Activated CD4-positive, CD25-positive, alpha-beta regulatory T cell treated with anti-CD3 and anti-CD28 coated beads, Interleukin-2, amount 50 U/mL, for 72 hours (primary cell): ENCODE data around the gene UBA3.
A peak's percentile ranks its signal among the peaks of the same experiment; 100 is the strongest.

Source experiments
- DNase-seq: peaks from one replicate; pipeline ENCODE4 v3.0.0; 2021

UBA3 gene

DNA sequence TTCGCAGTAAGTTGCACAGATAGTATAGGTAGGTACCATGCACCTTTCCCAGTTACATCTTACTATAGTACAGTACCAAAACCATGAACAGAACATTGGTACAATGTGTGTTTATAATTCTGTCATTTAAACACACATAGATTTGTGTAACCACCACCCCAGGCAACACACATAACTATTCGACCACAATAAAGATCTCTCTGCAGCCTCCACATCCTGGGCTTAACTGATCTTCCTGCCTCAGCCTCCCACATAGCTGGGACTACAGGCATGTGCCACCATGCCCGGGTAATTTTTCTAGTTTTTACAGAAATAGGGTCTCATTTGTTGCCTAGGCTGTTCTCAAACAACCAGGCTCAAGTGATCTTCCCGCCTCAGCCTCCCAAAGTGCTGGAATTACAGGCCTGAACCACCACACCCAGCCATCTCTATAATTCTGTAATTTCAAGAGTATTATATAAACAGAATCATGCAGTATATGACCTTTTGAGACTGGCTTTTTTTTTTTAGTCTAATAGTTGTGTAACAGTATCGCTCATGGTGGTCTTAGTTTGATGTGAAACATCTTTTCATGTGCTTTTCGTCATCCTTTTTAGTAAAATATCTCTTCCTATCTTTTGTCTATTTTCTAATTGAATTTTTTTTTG is 14.7 kb downstream of the UBA3 start:
- DNase-seq, result no peak

DNA sequence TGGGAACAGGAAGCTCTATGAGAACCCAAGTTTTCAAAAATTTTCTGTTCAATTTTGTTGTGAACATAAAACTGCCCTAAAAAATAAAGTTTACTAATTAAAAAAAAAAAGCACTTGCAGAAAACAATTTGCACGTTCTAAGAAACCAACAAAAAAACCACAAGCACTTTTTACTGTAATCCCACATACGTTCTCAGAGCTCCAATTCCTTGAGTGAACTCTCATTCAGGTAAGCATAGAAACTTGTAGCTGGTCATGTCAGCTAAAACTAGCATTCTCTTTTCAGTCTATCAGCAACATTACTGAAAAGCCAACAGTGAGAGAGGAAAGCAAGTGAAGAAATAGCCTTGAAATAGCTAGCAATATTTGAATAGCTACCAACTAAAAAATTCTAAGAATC is 16.5 kb downstream of the UBA3 start:
- no peak for DNase-seq

DNA sequence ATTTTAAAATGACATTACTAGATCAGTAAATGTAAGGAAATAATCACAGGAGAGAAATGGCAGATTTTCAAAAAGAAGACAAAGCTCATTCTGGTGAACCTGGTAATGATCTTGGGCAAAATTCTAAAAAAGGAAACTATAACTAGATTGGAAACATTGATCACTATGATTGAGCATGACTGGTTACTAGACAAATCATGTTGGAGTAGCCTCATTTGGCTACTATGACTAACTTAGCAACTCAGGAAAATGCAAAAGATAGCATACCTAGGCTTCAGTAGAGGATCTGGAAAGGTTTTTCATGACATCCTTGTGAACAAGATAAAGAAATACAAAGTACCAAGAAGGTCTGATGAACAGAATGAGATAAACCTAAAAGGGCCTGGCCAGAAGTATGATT is 20.5 kb downstream of the UBA3 start:
- no peak for DNase-seq

DNA sequence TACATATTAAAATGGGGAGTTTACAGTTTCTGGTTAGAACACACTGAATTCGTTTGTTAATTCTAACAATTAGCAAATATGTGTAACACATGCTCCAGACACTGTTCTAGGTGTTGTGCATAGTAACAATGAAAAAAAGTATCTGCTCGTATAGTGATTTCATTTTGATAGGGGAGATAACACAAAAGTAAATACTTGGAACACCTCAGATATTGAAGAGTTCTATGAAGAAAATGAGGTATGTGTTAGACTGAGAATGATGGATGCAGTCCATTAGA is 21.3 kb downstream of the UBA3 start:
- DNase-seq, result no peak

DNA sequence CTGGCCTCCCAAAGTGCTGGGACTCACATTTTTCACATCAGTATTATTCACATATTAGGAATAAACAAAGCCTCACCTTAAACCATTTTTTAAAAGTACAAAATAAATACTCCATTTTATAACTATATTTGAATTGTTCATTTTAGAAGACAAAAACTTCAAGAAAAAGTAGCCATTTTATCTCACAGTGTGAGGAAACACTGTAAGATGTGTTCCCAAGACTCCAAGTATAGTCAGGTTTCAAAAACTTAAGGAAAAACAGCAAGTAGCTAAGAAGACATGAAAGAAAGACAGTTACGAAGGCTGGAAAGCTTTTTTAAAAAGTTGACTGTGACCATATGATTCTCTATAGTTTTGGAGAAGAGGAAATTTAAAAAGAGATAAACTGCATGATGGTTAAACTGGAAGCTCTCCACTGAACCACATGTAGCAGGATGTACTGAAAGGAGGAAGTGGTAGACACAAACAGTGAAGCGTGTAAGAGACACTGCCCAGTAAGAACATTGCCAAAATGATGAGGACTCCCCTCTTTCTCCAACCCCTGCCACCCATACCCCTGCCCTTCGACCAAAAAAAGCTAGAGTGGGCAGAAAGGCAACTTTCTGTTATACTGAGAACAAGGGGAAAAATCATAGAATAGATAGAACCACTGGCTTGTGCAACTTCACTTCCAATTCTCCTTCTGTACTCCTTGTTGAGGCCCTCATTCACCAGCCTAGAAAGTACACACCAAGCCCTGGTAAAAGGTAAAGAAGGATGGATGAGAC is 21.8 kb downstream of the UBA3 start:
- no peak for DNase-seq

DNA sequence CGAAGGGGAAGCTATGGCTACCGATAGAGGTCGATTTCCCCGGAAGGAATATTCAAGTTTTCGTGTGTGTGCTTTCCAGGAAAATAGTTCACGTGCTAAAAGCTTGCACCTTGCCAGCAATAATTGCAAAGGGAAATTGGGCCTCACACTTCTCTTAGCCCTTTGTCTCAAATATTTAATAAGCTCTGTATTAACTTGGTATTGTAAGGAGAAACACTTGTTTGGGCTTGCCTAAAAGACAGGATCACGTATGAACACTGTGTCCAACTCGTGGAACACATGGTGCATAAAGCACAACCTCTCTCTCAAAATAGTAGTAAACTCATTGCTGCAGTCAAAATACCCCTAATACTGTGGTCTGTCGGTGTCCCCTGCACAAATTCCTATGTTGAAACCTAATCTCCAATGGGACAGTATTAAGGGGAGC is 27.7 kb downstream of the UBA3 start:
- no peak for DNase-seq

DNA sequence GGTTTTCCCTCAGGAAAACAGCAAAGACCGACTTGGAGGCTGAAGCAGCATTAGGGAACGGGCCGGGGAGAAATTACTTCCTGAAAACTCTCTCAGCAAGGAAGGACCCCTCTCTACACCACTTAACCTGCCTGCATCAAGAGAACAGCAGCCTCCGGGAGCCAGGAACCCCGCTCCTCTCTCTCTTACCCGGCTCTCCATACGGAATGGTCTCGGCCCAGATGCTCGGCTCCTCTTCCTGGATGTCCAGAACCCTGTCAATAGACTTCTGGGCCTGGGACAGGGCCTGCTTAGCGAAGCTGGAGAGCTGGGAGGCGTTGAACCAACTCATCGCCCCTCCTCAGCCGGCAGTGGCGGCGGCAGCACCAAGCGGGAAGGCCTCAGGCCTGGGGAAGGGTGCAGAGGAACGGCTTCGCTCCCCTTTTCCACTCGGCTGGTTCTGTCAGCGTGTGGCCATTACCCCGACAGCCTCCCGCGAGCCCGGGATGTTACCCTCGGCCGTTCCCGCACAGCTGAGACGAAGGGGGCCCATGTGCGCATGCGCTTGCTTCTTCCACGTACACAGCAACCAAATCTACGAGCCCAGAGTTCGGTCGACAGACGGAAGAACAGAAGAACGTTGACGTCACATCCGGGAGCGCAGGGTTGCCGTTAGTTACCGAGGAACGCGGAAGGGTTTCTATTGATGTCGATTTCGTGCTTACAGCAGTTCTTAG is 28.3 kb downstream of the UBA3 start, which contains the start of gene TMF1:
Gene TMF1, minus strand, starts transcription at position 578 of the 716 bp plus-strand sequence. Its CDS starts 247 bp downstream, at position 331.
- peak; percentile 95 for DNase-seq

DNA sequence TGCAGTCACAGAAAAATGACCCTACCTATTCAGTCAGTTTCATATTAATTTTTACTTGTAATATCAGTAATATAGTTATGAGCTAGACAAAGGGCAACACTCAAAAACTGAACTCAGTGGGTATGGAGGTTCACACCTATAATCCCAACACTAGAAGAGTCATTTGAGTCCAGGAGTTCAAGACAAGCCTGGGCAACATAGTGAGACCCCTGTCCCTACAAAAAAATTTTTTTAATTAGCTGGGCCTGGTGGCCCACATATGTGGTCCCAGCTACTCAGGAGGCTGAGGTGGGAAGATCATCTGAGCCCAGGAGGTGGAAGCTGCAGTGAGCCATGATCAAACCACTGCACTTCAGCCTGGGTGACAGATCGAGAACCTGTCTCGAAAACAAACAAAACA is 31.2 kb downstream of the UBA3 start:
- DNase-seq, result no peak

DNA sequence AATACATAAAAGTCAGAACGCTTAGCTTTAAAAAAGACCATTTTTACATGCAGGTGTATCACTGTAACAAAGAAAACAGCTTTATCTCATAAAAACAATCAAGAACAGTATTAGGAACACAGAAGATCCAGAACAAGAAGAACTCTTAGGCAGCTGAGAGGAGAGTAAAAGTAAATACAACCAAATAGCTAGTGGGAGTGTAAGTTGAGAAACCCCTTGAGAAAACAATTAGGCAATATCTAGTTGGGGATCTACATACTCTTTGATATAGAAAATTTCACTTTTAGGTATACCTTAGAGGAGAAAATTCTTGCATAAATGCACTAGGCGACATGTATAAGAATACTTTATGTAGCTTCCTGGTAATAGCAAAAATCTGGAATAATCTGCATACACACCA is 35.6 kb downstream of the UBA3 start:
- DNase-seq, result no peak

DNA sequence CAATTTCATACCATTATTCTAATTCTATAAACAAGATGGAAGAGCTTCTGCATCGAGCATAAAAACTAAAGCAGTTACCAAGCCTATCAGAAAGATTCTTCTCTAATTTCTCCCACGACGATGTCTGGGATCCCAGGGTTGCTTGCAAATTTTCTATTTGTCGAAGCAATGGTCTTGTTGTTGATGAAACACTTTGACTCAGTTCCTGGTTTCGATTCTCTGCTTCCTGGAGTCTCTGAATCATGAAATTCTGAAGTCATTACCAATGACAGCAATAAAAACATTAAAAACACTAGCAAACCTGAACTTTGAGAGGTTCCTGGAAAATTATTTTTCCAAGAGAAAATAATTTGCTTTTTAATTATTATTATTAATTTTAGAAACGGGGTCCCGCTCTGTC is 46.7 kb downstream of the UBA3 start:
- DNase-seq, result no peak

DNA sequence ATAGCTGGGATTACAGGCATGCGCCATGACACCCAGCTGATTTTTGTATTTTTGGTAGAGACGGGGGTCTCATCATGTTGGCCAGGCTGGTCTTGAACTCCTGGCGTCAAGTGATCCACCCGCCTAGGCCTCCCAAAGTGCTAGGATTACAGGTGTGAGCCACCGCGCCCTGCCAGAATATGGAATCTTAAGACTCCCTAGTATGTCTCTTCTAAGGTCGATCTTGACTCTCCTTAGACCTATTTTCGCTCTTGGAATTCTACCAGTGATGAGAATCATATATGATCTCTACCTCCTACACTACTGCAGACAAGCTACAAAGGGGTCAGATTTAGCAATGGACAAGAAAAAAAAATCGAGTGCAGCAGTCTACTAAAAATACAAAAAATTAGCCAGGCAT is 47.4 kb downstream of the UBA3 start:
- no peak for DNase-seq

DNA sequence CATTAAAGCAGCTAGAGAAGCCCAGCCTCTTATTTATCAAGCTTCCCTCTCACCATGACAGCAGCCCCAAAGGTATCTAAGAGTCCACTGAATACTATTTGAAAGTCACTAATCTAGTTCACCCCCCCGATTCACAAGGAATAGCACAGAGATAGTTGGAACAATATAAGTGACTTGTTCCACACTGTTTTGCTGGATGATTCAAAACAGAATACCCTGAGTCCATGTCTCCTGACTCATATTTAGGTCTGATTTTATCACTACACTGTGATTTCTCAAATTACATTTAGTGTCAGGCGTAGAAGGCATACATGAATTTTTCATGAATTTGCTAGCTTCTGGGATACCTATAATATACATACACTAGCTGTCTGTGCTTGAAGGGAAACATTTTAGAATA is 48.0 kb downstream of the UBA3 start:
- DNase-seq, result no peak

DNA sequence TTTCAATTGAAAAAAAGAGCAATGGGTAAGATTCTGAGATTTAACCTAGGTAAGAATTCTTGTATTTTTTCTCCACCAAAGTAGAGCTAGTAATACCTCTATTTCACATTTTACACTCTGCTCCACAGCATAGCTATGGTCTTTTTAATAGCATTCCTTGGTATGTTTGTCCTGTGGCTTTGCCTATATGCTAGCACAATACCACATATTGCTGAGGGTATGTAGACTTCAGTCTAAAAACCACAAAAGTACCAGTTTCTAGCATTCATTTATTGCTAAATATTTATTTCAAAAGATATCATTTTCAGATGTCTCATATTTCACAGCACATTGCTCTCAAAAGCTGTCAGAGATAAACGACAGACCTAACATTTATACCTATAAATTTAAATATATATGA is 48.5 kb downstream of the UBA3 start:
- DNase-seq, result no peak

DNA sequence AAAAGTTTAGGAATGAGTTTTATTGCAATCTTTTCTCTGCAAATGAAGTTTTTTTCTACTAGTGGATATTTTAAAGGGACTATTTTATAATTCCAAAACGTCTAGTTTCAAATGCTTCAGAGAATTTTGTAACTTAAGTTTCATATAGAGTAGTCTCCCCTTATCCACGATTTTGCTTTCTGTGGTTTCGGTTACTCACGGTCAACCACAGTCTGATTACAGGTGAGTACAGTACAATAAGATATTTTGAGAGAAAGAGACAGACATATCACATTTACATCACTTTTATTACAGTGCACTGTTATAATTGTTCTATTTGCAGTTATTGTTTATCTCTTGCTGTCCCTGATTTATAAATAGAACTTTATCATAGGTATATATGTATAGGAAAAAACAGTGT is 59.3 kb downstream of the UBA3 start:
- no peak for DNase-seq

DNA sequence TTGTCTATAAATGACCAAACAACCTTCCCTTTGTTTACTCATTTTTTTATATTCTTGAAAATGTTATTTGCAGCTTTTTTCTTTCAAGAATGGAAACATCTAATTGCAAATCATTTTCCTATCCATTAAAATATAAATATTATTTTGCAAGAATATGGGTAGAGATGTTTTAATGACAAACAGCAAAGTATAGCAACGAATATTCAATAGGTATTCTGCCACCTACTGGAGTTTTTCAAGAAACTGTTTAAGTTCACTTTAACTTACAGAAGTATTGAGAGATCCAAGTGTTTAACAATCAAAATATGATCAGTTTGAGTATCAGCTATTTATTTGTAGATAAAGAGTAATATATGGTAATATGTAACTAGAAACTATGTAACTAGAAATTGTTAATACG is 59.7 kb downstream of the UBA3 start:
- no peak for DNase-seq

DNA sequence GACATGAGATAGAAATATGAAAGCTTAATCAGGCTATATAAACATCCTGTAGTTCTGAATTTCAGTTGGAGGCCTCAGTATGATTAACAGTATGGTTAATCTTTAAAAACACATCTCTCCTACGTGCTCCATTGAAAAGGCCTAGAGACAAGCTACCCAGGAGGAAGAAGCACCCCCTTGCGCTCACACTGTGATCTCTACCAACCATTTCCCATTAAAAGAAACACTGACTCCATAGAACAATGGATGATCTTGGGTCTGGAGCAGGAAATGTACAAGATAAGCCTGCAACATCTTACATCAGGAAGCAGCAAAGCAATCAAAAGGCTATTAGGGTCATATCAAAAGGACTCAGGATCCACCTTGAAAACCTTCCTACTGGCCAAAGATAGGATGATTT is 63.3 kb downstream of the UBA3 start:
- no peak for DNase-seq

DNA sequence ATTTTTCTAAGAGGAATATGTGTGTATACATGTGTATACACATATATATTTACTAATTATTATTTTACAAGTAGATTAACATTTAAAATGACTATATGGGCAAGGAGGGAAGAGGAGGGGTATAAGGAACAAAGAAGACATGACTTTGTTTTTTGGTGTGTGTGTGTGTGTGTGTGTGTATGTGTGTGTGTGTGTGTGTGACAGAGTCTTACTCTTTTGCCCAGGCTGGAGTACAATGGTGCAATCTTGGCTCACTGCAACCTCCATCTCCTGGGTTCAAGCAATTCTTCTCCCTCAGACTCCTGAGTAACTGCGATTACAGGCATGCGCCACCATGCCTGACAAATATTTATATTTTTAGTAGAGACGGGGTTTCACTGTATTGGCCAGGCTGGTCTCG is 64.1 kb downstream of the UBA3 start:
- no peak for DNase-seq

DNA sequence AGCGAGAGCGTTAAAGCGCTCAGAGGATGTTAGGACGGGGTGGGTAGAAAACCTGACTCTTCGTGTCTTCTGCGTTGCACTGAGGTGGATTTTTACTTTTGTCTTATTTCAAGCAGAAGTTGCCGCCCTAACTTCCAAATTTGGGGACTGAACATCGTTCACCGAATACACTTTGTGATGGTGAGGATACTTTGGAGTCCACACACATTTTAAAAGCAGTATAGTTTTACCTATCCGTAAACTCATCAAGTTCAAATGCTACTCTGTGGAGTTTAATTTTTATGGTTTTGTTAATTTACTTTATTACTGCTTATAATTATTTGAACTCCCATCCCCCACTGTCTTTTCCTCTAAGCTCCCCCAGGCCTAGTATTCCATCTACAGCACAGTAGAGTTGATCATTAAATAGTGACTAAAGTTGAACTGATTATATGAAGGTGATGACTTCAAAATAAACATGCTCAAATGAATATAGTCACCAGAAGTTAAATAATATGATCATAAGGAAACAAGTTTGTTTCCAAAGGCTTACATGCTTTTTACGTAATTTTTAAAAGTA is 66.1 kb downstream of the UBA3 start:
- DNase-seq, result no peak

DNA sequence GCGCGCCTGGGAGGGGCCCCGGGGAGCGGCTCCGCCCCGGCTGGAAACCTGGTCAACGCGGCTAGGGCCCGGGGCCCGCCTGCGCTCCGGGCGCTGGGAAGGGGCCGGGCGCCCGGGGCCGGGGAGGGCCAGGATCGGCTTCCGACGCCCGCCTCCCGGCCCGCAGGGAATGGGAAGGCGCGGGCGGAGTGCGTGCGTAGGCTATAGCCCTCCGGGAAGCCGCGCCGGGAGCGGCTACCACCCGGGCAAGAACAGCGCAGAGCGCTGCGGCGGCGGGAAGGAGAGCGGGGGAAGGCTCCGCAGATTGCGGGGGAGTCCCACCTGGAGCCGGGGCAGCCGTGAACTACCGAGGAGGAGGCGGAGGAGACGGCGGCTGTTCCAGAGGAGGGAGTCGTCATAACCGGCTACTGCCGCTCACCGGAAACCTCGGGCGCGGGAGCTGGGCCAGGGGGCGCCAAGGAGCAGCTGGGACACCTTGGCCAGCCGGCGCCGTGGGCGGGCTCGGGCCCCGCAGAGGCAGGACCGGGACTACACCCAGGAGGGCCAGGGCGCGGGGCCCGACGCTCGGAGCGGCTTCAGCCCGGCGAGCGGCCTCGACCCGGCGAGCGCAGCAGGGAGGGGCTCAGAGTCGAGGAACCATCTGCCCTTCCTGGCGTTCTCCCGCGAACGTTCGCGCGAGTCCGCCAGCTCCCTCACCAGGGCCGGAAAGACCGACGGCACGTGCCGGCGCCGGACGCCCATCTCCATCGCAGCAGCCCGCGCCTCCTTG is 66.7 kb downstream of the UBA3 start, which contains the start of gene EOGT:
Gene EOGT, minus strand, starts transcription at position 432 of the 769 bp plus-strand sequence. CDS start 3,838 bp downstream, outside the sequence.
- DNase-seq, result peak; percentile 83

DNA sequence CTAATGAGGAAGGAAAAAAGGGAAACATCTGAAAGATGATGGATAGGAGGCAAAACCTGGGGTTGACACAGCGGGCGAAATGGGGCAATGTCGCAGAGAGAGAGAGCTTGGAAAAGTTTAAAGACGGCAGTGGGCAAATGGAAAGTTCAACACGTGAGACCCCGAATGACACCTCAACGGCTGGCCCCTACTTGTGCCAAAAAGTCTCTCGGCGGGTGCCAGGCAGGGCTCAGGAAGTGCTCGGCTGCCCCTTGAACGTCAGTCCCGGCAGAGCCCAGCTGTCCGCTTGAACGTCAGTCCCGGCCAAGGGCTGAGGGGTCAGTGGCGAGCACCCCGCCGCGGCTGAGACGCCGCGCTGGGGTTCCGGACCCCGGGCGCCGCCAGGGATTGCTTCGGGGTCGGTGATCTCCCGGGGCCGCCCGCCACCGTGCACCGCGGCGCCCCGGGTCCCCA is 67.3 kb downstream of the UBA3 start:
- peak; percentile 54 for DNase-seq

DNA sequence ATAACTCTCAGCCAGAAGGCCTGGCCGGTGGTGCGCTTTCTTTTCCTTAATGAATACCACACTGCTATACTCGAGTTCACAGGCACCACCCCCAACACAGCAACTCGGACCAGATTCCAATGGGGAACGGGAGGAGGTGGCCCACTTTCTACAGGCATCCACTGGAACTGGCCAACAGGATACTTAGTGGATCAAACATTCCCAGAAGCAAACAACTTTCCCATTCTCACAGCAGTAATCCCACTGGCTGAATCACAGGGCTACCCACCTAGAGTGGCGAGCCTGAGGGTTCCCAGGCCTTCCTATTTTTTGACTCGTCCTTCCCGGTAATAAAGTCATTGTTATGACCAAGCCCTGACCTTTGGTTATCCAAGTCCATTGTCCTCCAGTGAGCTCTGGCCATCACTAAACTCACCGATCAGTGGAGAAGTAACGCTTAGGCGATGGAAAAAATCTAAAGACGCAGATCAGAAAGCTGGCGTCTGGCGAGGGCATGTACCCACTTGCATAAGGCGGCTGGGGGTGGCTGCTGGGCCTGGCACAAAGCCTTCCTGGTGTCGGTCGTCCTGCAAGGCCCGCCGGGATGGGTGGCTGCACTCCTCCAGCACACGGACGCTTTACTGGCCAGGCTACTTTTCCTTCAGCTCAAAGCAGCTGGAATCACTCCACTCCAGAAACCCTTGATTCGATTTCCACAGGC is 67.9 kb downstream of the UBA3 start:
- DNase-seq, result no peak

DNA sequence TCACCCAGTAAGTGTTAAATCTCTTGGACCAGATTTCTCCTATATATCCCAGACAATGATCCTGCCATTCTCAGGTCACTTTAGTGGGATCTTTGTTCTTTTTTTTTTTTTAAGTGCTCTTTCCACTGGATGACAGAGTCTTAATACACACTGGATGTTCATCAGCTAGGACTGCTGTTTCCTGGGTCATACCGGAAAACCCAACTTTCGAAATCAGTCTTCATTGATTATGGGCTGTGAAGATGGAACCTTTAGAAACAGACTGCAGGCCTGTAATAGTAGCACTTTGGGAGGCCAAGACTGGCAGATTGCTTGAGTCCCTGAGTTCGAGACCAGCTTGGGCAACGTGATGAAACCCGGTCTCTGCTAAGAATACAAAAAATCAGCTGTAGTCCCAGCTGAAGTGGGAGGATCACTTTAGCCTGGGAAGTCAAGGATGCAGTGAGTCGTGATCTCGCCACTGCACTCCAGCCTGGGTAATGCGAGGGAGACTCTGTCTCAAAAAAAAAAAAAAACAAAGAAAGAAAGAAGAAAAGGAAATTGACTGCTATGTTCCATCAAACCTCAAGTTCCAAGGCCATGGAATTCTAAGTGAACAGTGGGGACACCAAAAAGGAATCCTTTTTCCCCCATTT is 69.0 kb downstream of the UBA3 start:
- no peak for DNase-seq
